Pons (tissue), 1 donor: Measurements from ENCODE around the gene HDGFL3.
"Not testable (repeated sequence)": the region's sequence is repeated elsewhere in the genome, so short reads cannot be mapped to it uniquely, and the experiment has no call there.

Experiments used
- DNase-seq: peaks from one replicate; pipeline ENCODE4 v3.0.0-alpha.2; 2016; ENCODE audit warnings: low spot score

Gene HDGFL3

DNA sequence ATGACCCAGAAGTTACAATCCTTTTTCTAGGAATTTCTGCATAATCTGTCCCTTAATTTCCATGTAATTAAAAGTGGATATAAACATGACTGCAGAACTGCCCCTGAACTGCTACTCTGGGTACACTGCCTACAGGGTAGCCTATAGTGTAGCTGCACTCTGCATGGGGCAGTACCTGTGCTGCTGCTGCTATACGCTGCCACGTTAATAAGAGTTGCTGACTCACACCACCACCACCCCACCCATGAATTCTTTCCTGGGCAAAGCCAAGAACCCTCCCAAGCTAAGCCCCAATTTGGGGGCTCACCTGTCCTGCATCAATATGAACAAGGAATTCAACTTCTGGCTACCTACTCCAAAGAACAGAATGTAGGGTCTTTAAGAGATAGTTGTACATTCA lies 13.9 kb downstream of the HDGFL3 start:
- no peak for DNase-seq

DNA sequence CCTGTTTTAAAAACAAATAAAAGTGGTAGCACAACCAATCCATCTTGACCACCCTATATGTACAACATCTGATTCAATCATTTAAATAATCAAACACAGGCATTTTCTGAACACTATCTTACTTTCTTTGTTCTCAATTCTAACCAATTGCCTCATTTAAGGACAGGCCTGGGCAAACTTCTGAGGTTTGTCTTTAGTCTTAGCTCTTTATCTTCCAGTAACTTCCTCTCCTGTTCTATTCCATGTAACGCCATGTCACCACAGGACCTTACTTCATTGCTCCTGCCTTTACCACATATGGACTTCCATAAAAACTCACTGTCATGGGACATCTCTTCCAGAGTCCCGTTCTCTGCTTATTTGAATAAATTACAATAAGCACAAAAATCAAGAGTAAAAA lies 14.9 kb downstream of the HDGFL3 start:
- DNase-seq: no peak

DNA sequence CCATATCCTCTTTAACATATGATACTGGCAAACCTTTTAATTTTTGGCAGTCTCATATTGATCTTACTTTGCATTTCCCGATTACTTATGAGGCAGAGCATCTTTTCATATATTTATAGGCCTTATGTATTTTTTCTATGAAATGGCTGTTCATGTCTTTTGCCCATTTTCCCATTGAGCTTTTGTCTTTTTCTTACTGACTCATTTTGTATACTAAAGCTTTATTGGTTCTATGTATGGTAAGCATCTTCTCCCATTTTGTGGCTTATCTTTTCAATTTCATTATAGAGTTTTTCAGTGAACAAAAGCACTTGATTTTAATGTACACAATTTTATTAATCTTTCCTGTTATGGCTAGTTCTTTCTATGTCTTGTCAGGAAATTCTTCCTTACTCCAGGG lies 17.2 kb downstream of the HDGFL3 start:
- no peak for DNase-seq

DNA sequence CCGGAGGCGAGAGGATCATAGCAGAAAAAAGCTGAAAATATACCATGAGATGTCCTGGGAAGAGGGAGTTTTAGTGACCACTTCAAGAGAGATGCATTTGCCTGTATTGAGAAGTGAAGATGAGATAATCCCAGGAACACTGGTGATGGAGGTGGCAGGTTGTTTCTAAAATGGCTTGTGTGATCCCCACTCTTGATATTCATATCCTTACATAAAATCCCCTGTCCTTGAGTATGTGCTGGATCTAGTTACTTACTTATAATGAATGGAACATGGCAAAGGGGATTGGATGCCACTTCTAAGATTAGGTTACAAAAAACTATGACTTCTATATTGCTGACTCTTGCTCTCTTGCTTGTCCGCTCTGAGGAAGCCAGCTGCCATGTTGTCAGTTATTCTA lies 22.1 kb downstream of the HDGFL3 start:
- no peak for DNase-seq

DNA sequence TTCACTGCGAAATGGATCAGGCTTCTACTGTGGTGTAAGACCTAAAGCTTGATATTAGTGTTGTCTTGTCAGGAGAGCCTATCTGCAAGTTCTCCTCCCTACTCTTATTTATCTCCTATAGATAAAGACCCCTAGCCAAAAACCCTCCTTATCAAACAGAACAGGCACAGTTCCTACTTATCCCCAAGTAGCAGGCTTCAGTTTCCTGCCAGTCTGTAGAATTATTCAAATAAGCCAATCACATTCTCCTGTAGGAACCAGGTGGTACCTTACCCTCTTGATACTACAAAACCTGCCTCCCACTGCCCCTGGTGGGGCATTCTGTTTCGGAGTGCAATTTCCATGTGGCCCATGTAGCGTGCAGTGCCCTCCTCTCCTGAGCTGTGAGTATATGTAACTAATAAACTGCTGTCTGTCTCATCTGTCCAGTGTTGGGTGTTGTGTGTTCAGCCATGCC lies 28.7 kb downstream of the HDGFL3 start:
- no peak for DNase-seq

DNA sequence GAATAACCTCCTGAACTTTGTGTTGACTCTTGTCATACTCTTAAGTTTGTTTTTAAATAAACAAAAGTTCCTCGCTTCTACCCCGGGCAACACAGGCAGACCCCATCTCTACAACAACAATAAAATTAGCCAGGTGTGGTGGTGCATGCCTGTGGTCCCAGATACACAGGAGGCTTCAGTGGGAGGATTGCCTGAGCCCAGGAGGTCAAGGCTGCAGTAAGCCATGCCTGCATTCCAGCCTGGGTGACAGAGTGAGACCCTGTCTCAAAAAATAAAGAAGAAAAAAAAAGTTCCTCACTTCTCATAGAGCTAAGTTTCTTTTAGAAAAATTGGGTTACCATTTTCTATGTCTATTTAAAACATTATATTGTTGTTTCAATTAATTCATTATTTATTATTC lies 29.2 kb downstream of the HDGFL3 start:
- DNase-seq: no peak

DNA sequence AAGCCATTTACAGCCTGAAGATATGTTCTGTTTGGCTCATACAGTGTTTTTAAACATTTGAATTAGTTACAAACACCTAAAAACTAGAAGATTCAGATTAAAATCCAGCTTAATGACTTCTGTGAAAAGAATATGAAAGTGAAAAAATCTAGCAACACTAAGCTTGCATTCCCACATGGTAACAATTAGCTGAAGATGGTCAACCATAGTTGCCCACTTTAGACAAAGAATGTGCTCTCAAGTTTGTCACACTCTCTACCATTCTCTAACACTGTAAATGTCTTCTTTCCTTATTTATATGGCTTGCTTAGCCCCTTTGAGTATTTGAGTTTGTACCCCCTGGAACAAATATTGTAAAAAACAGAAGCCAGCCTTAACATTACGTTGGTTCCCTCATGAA lies 32.7 kb downstream of the HDGFL3 start:
- no peak for DNase-seq

DNA sequence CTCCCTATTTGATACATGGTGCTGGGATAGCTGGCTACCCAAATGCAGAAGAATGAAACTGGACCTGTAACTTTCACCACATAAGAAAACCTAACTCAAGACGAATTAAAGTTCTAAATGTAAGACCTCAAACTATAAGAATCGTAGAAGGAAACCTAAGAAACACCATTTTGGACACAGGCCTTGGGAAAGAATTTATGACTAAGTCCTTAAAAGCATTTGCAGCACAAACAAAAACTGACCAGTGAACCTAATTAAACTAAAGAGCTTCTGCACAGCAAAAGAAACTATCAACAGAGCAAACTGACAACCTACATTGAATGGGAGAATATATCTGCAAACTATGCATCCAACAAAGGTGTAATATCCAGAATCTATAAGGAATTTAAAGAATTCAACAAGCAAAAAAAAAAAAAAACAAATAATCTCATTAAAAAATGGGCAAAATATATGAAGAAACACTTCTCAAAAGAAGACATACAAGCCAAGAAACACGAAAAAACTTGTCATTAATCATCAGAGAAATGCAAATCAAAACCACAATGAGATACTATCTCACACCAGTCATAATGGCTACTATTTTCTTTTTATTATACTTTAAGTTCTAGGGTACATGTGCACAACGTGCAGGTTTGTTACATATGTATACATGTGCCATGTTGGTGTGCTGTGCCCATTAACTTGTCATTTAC lies 37.0 kb downstream of the HDGFL3 start:
- no peak for DNase-seq

DNA sequence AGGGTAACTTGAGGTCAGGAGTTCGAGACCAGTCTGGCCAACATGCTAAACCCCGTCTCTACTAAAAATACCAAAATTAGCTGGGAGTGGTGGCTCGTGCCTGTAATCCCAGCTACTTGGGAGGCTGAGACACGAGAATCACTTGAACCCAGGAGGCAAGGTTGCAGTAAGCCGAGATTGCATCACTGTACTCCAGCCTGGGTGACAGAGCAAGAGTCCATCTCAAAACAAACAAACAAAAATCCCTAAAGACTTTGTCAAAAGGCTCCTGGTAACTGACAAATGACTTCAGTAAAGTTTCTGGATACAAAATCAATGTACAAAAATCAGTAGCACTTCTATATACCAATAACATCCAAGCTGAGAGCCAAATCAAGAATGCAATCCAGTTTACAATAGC lies 38.0 kb downstream of the HDGFL3 start:
- DNase-seq: not testable (repeated sequence)

DNA sequence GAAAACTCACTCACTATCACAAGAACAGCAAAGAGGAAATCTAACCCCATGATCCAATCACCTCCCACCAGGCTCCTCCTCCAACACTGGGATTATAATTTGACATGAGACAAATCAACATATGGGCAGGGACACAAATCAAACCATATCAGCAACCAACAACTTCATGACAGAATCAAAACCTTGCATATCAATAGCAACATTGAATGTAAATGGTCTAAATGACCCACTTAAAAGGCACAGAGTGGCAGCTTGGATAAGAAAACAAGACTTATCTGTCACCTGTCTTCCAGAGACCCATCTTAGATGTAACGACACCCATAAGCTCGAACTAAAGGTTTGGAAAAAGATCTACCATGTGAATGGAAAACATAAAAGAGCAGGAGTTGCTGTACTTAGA lies 40.8 kb downstream of the HDGFL3 start:
- DNase-seq: no peak

DNA sequence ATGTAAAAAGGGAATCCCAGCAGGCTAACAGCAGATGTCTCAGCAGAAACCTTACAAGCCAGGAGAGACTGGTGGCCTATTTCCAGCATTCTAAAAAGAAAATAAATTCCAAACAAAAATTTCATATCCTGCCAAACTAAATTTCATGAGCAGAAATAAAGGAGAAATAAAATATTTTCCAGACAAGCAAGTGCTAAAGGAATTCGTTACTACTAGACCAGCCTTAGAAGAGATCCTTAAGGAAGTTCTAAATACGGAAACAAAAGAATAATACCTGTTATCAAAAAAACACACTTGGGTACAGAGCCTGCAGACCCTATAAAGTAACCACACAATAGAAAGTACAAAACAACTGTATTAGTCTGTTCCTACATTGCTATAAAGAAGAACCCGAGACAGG lies 41.4 kb downstream of the HDGFL3 start:
- peak; percentile 2 for DNase-seq

DNA sequence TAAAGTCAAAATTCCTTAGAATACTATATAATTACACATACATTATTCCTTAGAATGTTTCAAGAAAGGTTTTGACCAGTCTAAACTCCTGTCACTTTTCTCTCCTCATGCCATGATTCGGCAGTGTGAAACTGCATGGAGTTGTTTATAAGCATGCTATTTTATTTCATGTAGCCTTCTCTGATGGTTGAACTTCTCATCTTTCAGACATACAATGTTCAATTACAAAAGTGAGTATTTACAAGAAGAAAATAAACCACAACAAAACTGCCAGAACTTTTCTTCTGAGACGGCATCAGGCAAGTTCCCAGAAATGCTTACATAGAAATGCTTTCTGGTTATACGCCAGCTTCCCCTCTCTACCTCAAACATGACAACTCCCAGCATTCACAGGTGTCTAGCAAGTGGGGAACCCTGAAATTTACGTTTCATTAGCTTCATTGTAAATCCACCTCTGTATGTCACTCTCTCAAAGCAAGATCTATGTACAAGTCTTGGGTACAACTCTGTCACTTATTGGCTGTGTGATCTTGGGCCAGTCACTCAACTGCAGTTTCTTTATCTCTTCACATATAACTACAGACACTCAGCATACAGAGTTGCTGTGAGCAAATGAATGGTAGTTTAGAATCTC lies 42.7 kb downstream of the HDGFL3 start:
- DNase-seq: no peak

DNA sequence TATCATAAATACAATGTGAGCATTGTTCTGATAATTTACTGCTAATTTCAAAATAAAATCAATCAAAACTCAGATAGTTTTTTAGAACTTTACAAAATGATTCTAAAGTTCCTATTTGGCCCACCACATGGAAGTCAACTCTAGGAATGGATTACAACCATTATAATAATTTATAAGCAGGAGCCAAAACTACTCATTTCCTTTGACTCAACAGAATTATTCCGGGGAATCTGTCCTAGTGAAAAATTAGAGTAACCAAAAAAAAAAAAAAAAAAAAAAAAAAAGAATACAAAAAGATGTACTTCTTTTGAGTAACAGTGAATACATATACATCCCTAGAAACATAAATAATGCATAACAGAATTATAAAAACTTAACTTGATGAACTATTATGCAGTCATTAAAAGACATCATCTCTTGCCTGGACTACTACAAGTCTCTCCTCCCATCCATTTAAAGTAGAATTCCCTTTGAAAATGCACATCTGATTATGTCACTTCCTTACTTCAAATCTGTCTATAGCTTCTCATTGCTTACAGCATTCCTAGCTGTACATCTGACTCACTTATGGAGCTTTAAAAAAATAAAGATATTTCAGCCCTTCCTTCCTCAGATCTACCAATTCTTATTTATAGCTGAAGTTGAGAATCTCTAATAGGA lies 43.4 kb downstream of the HDGFL3 start:
- DNase-seq: no peak

DNA sequence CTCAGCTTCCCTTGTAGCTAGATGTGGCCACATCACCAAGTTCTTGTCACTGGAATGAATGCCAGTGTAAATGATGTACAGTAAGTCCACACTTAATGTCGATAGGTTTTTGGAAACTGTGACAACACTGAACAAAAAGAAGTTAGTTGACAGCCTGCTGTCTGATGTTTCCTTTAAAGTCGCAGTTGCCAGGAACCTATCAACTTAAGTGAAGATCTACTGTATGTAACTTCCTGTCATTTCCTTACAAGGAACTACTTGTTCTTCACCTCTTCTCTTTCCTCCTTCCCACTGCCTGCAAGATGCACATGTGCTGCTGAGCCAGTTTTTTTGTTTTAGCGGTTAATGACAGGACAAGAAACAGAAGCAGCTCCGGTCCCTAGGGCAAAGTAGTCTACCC lies 44.6 kb downstream of the HDGFL3 start:
- no peak for DNase-seq

DNA sequence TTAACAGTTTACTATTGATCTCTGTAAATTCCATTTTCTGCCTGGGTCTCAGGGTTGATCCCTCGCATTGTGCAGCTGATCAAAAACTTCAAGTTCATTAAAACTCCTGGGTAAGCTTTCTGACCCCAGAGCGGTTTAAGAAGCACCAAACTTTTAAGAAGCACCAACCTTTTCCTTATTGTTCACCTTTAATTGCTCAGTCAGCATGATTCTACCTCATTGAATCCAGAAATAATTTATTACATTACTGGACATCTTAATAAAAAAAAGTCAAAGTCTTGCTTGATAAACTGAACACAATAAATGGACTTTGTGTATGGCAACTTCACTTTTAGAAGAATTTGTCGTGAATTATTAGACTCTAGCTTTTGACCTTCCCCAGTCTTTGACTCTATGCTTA lies 46.9 kb downstream of the HDGFL3 start:
- DNase-seq: no peak

DNA sequence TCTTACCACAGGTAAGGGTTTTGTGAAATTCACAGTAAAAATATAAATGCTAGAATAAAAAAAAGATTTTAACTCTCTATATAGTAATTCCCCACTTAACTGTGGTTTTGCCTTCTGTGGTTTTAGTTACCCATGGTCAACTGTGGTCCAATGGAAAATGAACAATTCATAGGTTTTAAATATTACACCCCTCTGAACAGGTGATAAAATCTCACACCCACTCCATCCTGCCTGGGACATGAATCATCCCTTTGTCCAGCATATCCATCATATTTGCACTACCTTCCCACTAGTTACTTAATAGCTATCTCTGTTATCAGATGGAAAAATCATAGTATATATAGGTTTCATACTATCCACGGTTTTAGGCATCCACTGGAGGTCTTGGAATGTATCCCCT lies 49.2 kb downstream of the HDGFL3 start:
- DNase-seq: no peak

DNA sequence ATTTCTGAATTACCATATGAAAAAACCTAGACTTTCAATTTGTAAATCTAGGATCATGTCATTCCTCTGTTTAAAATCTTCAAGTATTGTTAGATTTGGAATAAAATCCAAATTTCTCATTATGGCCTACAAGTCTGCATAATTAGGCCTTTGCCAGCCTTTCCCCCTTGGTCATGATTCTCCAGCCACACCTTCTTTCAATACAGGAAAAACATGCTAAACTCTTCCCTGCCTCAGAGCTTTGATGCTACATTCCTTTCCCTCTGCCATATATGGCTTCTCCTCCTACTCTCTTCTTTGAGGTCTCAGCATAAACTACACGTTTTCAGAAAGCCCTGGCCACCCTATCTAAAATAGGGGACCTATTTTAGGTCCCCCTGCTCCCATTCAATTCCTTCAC lies 51.7 kb downstream of the HDGFL3 start:
- no peak for DNase-seq

DNA sequence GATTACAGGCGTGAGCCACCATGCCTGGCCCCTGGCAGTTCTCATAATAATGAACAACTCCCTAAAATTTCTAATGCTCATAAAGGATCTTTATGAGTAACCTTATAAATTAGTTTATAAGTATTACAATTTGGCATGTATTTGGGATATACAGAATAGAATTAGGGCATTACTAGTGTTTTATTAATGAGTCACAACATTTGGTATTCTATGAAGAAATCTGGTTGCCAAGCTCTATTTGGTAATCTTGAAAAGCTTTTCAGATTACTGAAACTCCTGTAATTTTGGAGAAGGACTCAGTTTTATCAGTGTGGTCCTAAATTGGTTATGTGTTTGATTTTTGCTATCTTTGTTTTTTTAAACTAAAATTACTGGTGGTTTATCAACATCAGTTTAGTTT lies 54.3 kb downstream of the HDGFL3 start:
- no peak for DNase-seq

DNA sequence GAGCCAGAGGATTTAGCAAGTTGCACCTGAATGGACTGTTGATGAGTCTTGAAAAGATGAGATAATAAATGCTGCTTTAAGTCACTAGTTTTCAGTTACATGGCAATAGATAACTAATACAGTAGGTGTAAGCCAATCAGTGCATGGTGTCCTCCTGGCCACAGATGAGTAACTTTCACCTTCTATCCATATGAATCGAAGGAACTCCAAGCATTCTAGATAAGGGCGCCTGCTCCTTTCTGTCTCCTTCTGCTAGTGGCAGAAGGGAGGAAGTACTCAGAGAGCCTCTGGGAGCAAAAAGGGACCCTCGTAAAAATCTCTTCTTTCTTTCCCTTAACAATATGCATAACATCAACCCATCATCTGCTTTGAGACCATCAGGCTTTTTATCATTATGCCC lies 62.9 kb downstream of the HDGFL3 start:
- no peak for DNase-seq

DNA sequence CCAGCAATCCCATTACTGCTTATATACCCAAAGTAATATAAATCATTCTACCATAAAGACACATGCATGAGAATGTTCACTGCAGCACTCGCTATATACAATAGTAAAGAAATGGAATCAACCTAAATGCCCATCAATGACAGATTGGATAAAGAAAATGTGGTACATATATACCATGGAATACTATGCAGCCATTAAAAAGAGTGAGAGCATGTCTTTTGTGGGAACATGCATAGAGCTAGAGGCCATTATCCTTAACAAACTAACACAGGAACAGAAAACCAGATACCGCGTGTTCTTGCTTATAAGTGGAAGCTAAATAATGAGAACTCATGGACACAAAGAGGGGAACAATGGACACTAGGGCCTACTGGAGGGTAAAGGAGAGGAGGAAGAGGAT lies 65.5 kb downstream of the HDGFL3 start:
- DNase-seq: not testable (repeated sequence)

DNA sequence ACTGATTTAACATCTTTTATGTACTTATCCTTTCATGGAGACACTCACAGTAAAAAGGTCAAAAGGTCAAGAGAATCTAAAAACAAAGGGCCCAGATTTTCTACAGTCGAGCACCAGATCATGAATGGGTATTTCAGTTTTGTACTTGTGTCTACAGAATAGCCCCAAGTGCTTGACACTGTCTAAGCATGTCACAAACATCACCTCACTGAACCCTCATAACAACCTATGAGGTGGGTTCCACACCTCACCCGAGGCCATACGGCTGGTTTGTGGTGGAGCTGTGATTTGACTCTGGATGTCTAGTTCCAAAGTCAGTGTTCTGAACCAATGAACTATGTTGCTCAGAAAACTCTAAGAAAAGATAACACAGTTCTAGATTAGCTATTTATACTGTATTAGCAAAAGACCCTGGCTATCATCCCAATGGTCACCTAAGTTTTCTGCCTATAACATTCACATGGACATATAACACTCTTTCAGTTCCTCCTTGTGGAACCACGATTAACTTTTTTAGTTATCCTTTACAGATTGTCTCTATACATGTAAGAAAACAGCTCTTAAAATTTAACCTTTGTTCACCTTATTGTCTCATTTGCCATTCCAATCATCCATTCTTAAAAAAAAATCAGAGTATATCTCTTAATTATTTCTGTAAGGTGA lies 74.6 kb downstream of the HDGFL3 start:
- no peak for DNase-seq

DNA sequence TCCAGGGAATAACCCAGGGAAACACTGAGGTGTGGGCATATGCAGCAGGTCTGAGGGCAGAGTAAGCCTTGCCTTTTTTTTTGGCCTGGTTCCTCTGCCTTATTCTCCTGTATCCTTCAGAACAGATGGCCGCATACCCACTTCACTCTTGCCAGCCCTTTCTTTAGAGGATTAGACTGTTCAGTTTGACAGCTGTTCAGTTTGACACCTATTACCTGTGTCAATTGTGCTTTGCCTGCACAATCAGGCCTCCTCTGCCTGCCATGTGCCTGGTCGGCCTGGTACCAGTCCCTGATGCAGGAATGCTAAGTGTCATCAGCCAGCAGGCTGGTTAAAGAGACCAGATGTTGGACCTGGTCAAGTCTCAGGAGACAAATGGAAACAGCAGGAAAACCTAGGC lies 77.8 kb downstream of the HDGFL3 start:
- DNase-seq: no peak

DNA sequence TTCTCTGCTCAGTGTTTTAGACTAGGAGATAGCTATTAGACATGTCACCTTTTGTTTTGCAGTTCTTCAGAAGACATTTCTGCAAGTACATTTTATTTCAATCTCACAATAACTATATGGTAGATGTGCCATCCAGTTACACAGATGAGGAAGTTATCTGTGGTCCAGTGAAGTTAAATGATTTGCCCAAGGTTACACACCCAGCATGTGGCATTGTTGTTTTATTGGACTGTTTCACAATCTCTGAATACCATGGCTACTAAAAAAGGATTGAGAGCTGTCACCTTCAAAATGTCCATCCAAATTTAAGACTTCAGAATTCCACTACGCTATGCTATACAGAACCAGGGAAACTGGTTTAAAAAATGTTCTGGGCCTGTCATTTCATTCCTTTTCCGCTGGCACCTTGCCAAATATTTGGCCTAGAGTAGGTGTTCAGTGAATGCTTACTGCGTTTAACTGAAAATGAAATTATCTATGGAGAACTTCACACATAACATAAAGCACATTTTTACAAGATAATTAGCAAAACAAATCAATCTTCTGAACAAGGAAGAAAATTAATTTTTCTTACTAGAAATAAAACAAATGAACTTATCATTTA lies 80.0 kb downstream of the HDGFL3 start:
- no peak for DNase-seq
